HepG2 (cell line): ENCODE measurements around the gene CD300H. TPM values are rescaled to one million over a fixed set of nuclear protein-coding genes. Genes with fewer than 3 reads are reported as not detected.

Experiments
- ATAC-seq: fragments of 200-7000 bp; cut with Tn5 transposase; 3 replicates; pipeline ENCODE4 v1.9.1; 2020; ENCODE audit warnings: mild to moderate bottlenecking, moderate library complexity
- BruUV-seq: library from RNA; stranded (reverse); fragments of 400-500 nt; replicated peaks from 2 replicates; lab custom pipeline; 2021; lab: Mats Ljungman, UMichigan
- CTCF ChIA-PET: fragments of 300-600 bp; formaldehyde crosslinking; extraction: SDS; loops from one replicate; lab custom pipeline; 2021; ENCODE audit warnings: low total read pairs, inconsistent platforms, low intra/inter-chr PET ratio; lab: Yijun Ruan, JAX
- POLR2A ChIA-PET: fragments of 350-600 bp; sonication (Branson Sonifier 250); formaldehyde crosslinking; loops from one replicate; lab custom pipeline; 2020; ENCODE audit warnings: antibody characterized with exemption, inconsistent platforms; lab: Yijun Ruan, JAX
- DNase-seq: peaks from one replicate; pipeline ENCODE4 v3.0.0-alpha.2; 2015; ENCODE audit warnings: low spot score
- FAIRE-seq: peaks from 3 replicates; lab custom pipeline; 2011; peaks lifted over from hg19 to GRCh38; lab: Jason Lieb, UNC
- H2AFZ ChIP-seq: one replicate; pipeline ENCODE4 v1.6.1; 2011; ENCODE audit warnings: low read length, inconsistent platforms
- H3K27ac ChIP-seq: fragments of 300-600 bp; 3 replicates; pipeline ENCODE4 v1.8.0; 2011; ENCODE audit warnings: mixed run types, mild to moderate bottlenecking, mixed read lengths, low read length, inconsistent platforms; ENCODE audit not compliant: insufficient read depth; ENCODE audit errors: extremely low read length
- H3K27me3 ChIP-seq, 2 experiments: fragments of 200-600 bp in 1 of 2; 2 replicates in 1 of 2; 3 replicates in 1 of 2; pipeline versions ENCODE4 v1.6.0 to v1.8.0; 2011; ENCODE audit warnings: low read length in 2 of 2, mild to moderate bottlenecking in 2 of 2, moderate library complexity in 2 of 2, inconsistent platforms in 1 of 2; ENCODE audit not compliant: insufficient read depth in 2 of 2, control insufficient read depth in 1 of 2
- H3K36me3 ChIP-seq, 2 experiments: fragments of 200-600 bp in 1 of 2; replicated peaks in 1 of 2; 2 replicates in 1 of 2; 3 replicates in 1 of 2; pipeline versions ENCODE4 v1.5.1 to v1.8.0; 2011; ENCODE audit warnings: low read length in 2 of 2, inconsistent platforms in 1 of 2; ENCODE audit not compliant: insufficient read depth in 2 of 2, control insufficient read depth in 1 of 2
- H3K4me1 ChIP-seq: 2 replicates; pipeline ENCODE4 v1.5.1; 2012; ENCODE audit warnings: low read length, inconsistent platforms; ENCODE audit not compliant: insufficient read depth
- H3K4me2 ChIP-seq: 2 replicates; pipeline ENCODE4 v1.6.0; 2011; ENCODE audit warnings: low read depth, low read length, inconsistent platforms
- H3K4me3 ChIP-seq, 3 experiments: fragments of 200-600 bp in 1 of 3; sonication (generic), shearing (Covaris generic) in 1 of 3; replicated peaks in 1 of 3; 2 replicates each; pipeline ENCODE4 v1.5.1; 2011 to 2016; ENCODE audit warnings: low read length in 3 of 3, inconsistent platforms in 2 of 3, low read depth in 2 of 3, mild to moderate bottlenecking in 2 of 3, control low read depth in 1 of 3, mixed read lengths in 1 of 3; ENCODE audit not compliant: insufficient read depth in 1 of 3
- H3K79me2 ChIP-seq: one replicate; pipeline ENCODE4 v1.6.1; 2011; ENCODE audit warnings: low read length, inconsistent platforms; ENCODE audit not compliant: insufficient read depth
- H3K9ac ChIP-seq: 2 replicates; pipeline ENCODE4 v1.6.0; 2011; ENCODE audit warnings: mild to moderate bottlenecking, low read depth, low read length, inconsistent platforms; ENCODE audit not compliant: insufficient read depth
- H3K9me3 ChIP-seq: 2 replicates; pipeline ENCODE4 v1.5.1; 2012; ENCODE audit warnings: mild to moderate bottlenecking, low read length
- H4K20me1 ChIP-seq: 2 replicates; pipeline ENCODE4 v1.6.0; 2011; ENCODE audit warnings: inconsistent platforms, mild to moderate bottlenecking, low read length, moderate library complexity; ENCODE audit not compliant: insufficient read depth
- DMTF1 ChIP-seq: sonication (generic); formaldehyde crosslinking; IDR thresholded peaks from 2 replicates; pipeline ENCODE4 v1.4.0; 2020; ENCODE audit warnings: mild to moderate bottlenecking, missing genetic modification reagents
- HMGA1 ChIP-seq: sonication (generic); formaldehyde crosslinking; conservative IDR thresholded peaks from 2 replicates; pipeline ENCODE4 v1.4.0; 2020; ENCODE audit warnings: missing genetic modification reagents
- KLF6 ChIP-seq: IDR thresholded peaks from 2 replicates; pipeline ENCODE4 v1.8.0; 2016; ENCODE audit warnings: missing biosample characterization, missing genetic modification reagents
- LCORL ChIP-seq, 2 experiments: fragments of 450-650 bp in 1 of 2; sonication (generic) in 1 of 2; formaldehyde crosslinking in 1 of 2; IDR thresholded peaks; 2 replicates each; pipeline versions ENCODE4 v1.5.0 to v1.6.1; 2017 to 2020; ENCODE audit warnings: antibody characterized with exemption in 1 of 2, missing genetic modification reagents in 1 of 2
- ZC3H4 ChIP-seq: sonication (generic); formaldehyde crosslinking; IDR thresholded peaks from 2 replicates; pipeline ENCODE4 v1.4.0; 2020; ENCODE audit warnings: missing genetic modification reagents, borderline replicate concordance
- ZNF12 ChIP-seq: sonication (generic); formaldehyde crosslinking; IDR thresholded peaks from 2 replicates; pipeline ENCODE4 v1.5.0; 2020; ENCODE audit warnings: missing genetic modification reagents
- ZNF333 ChIP-seq: sonication (generic); formaldehyde crosslinking; IDR thresholded peaks from 2 replicates; pipeline ENCODE4 v1.4.0; 2020; ENCODE audit warnings: mild to moderate bottlenecking, missing genetic modification reagents, borderline replicate concordance
- ZNF609 ChIP-seq: sonication (generic); formaldehyde crosslinking; IDR thresholded peaks from 2 replicates; pipeline ENCODE4 v1.4.0; 2020; ENCODE audit warnings: mild to moderate bottlenecking, missing genetic modification reagents, borderline replicate concordance
- ZNF678 ChIP-seq: sonication (generic); formaldehyde crosslinking; IDR thresholded peaks from 2 replicates; pipeline ENCODE4 v1.4.0; 2020; ENCODE audit warnings: mild to moderate bottlenecking, missing genetic modification reagents
- ZNF747 ChIP-seq: sonication (generic); formaldehyde crosslinking; IDR thresholded peaks from 2 replicates; pipeline ENCODE4 v1.8.1; 2023; ENCODE audit warnings: missing genetic modification reagents, mild to moderate bottlenecking, borderline replicate concordance
- ZNF772 ChIP-seq: sonication (generic); formaldehyde crosslinking; IDR thresholded peaks from 2 replicates; pipeline ENCODE4 v1.5.0; 2020; ENCODE audit warnings: mild to moderate bottlenecking, missing genetic modification reagents
- WGBS: methylation state at CpG from one replicate; pipeline ENCODE4 v1.1.6; 2017; ENCODE audit warnings: low lambda C conversion rate; 5-methylcytosine and 5-hydroxymethylcytosine counted together
- in situ Hi-C: cut with HindIII; loops from 2 replicates; pipeline ENCODE4 v1.10.0; 2017; ENCODE audit warnings: low pct_unique_long_range_greater_than_20kb; ENCODE audit not compliant: extremely low pct_ligation_motif_present
- intact Hi-C: fragments of 100-400 bp; cut with micrococcal nuclease; formaldehyde crosslinking; loops from one replicate; pipeline ENCODE4 v1.10.0; 2022; ENCODE audit not compliant: unreplicated experiment
- polyA plus RNA-seq, 8 experiments: library from polyadenylated mRNA; depleted of rRNA in 3 of 8; stranded (reverse) in 7 of 8; unstranded in 1 of 8; fragments of >200 nt; fragmentation: Illumina TruSeq in 4 of 8; extraction: Trizol in 4 of 8; gene quantifications; 2 replicates each; pipeline versions ENCODE4 v1.2.1 to v1.2.3, GENCODE V29; 2011 to 2016; ENCODE audit warnings: low read depth in 4 of 8, missing spikeins in 1 of 8, mixed read lengths in 1 of 8; ENCODE audit not compliant: insufficient read depth in 1 of 8
- total RNA-seq, 5 experiments: library from RNA; depleted of rRNA; stranded (reverse); fragments of >200 nt; fragmentation: Illumina TruSeq; extraction: Trizol; gene quantifications; 2 replicates each; pipeline ENCODE4 v1.2.3, GENCODE V29; 2016; ENCODE audit warnings: low read depth in 1 of 5

The CD300H gene
- total and polyA plus RNA-seq, 2 of the 13 experiments (the other 11 are each of a cell fraction or from before 2014, with no cell fraction given), result not detected

DNA sequence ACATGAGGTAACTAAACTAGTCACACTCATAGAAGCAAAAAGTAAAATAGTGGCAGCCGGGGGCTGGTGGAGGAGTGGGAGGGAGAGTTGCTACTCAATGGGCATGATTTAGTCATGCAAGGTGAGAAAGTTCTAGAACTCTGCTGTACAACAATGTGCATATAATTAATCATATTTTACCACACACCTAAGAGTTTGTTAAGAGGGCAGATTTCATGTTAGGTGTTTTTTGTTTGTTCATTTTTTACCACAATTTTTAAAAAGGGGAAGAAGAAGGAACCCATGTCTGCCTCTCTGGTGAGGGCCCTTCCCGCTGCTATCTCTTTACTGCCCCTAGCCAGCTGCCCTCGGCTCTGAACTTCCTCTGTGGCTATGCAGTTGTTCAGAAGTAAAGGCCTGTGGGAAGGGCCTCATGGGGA lies 47.3 kb downstream of the CD300H start:
- H3K27ac ChIP-seq, result no peak overlapping the region
- DNase-seq, result no peak
- H3K9me3 ChIP-seq, result 0 out of 2 replicates have a peak, but pooled peaks cover 5% of the 10 kb centered on the region
- 20% methylated on average over 3 of the region's 3 CpGs for WGBS
- POLR2A ChIA-PET, result no interaction called here
- H3K4me1 ChIP-seq, result peaks cover 11% of the 10 kb centered on the region; the same call in 1 of the 2 replicates
- H4K20me1 ChIP-seq, result no peaks in the 10 kb centered on the region
- TF ChIP-seq ZNF333 (CRISPR knock-in tag), result no peak
- no peak for TF ChIP-seq ZNF609
- no peak for TF ChIP-seq ZNF772 (CRISPR knock-in tag)
- TF ChIP-seq HMGA1 (CRISPR knock-in tag), result no peak
- no peak for TF ChIP-seq ZC3H4 (CRISPR knock-in tag)
- no peak for TF ChIP-seq ZNF747
- TF ChIP-seq ZNF678 (CRISPR knock-in tag), result no peak
- no peak for TF ChIP-seq KLF6 (CRISPR knock-in tag)
- TF ChIP-seq DMTF1 (CRISPR knock-in tag), result no peak
- no peak for TF ChIP-seq ZNF12 (CRISPR knock-in tag)
- no peak for TF ChIP-seq LCORL (IDR thresholded peaks at IDR 0.05)
- no peak for TF ChIP-seq LCORL (CRISPR knock-in tag; IDR thresholded peaks at IDR 0.05)
- CTCF ChIA-PET, result no interaction called here
- H3K9ac ChIP-seq, result no peak overlapping the region
- no peak overlapping the region for H2AFZ ChIP-seq
- H3K4me2 ChIP-seq, result no peak overlapping the region
- in situ Hi-C loops (no loop called here), intact Hi-C loops (no loop called here)
- H3K4me3 ChIP-seq, result no peak overlapping the region
- H3K79me2 ChIP-seq, result no peaks in the 10 kb centered on the region
- H3K36me3 ChIP-seq, result no peaks in the 10 kb centered on the region
- H3K27me3 ChIP-seq, result peaks cover 0 to 47% of the 10 kb centered on the region in 2 experiments; a peak in 4 of 5 replicates
- ATAC-seq, result no peak
- no peak for FAIRE-seq
- BruUV-seq, result no TSS peak
